ENCODE results near the gene RUSC2. TPM values are rescaled to one million over a fixed set of nuclear protein-coding genes. Genes with fewer than 3 reads are reported as not detected.
A peak's percentile ranks its signal among the peaks of the same experiment; 100 is the strongest.
"Not testable (repeated sequence)": the region's sequence is repeated elsewhere in the genome, so short reads cannot be mapped to it uniquely, and the experiment has no call there.

RUSC2 gene
- 29.8 TPM for total RNA-seq

GRCh38 chr9:35489313-35490154, at the start of gene RUSC2:
RUSC2 (plus strand) TSS chr9:35490111; CDS start chr9:35546522, 56,411 bp downstream.
- peak; percentile 82 for DNase-seq (ENCODE audit: low spot score)

- DNase-seq (ENCODE audit: low spot score), result no peak
These were observed 43.9 kb upstream of the RUSC2 start for GRCh38 chr9:35446012-35446411.

- no peak for DNase-seq (ENCODE audit: low spot score)
These were observed 41.4 kb upstream of the RUSC2 start for GRCh38 chr9:35448496-35448895.

- DNase-seq (ENCODE audit: low spot score), result no peak
These were observed 37.4 kb upstream of the RUSC2 start for GRCh38 chr9:35452481-35452880.

GRCh38 chr9:35453786-35454185, 36.1 kb upstream of the RUSC2 start:
- DNase-seq (ENCODE audit: low spot score), result no peak

GRCh38 chr9:35464141-35465025, 25.5 kb upstream of the RUSC2 start:
- DNase-seq (ENCODE audit: low spot score), result no peak

- DNase-seq (ENCODE audit: low spot score), result no peak
These were observed 19.6 kb upstream of the RUSC2 start for GRCh38 chr9:35470340-35470739.

GRCh38 chr9:35470894-35471293, 19.0 kb upstream of the RUSC2 start:
- DNase-seq (ENCODE audit: low spot score), result peak; percentile 59

GRCh38 chr9:35476596-35476995, 13.3 kb upstream of the RUSC2 start:
- no peak for DNase-seq (ENCODE audit: low spot score)

GRCh38 chr9:35477211-35477855, 12.6 kb upstream of the RUSC2 start:
- peak; percentile 67 for DNase-seq (ENCODE audit: low spot score)

GRCh38 chr9:35478871-35479270, 11.0 kb upstream of the RUSC2 start:
- no peak for DNase-seq (ENCODE audit: low spot score)

GRCh38 chr9:35481347-35481975, 8.4 kb upstream of the RUSC2 start:
- DNase-seq (ENCODE audit: low spot score), result no peak

GRCh38 chr9:35482071-35482470, 7.8 kb upstream of the RUSC2 start:
- DNase-seq (ENCODE audit: low spot score), result no peak

- DNase-seq (ENCODE audit: low spot score), result no peak
These were observed 5.5 kb upstream of the RUSC2 start for GRCh38 chr9:35484406-35484805.

GRCh38 chr9:35487081-35487480, 2.8 kb upstream of the RUSC2 start:
- DNase-seq (ENCODE audit: low spot score), result no peak

- DNase-seq (ENCODE audit: low spot score), result no peak
These were observed 1.9 kb upstream of the RUSC2 start for GRCh38 chr9:35488021-35488420.

GRCh38 chr9:35488566-35489312, 1.2 kb upstream of the RUSC2 start:
- DNase-seq (ENCODE audit: low spot score), result no peak

- DNase-seq (ENCODE audit: low spot score), result peak; percentile 61
These were observed 421 bp downstream of the RUSC2 start for GRCh38 chr9:35490155-35490909.

- no peak for DNase-seq (ENCODE audit: low spot score)
These were observed 1.1 kb downstream of the RUSC2 start for GRCh38 chr9:35490910-35491465.

GRCh38 chr9:35493119-35493518, 3.2 kb downstream of the RUSC2 start:
- not testable (repeated sequence) for DNase-seq (ENCODE audit: low spot score)

Data from ureter (tissue), 1 donor.